T-helper 2 cell treated with Interferon-gamma antibody and Interleukin-4, amounts not matched to agents 5 μg/mL and 100 μg/mL, for 36 hours (primary cell): Measurements from ENCODE around the gene MGMT.

ENCODE experiments used
- DNase-seq: peaks from one replicate; pipeline ENCODE4 v3.0.0; 2021; ENCODE audit warnings: low spot score
- H3K27ac Mint-ChIP-seq: one replicate; pipeline ENCODE4 v1.8.0; 2021; ENCODE audit warnings: mild to moderate bottlenecking, mixed read lengths
- H3K27me3 Mint-ChIP-seq: one replicate; pipeline ENCODE4 v1.8.0; 2021; ENCODE audit warnings: low read depth, mixed read lengths
- H3K36me3 Mint-ChIP-seq: one replicate; pipeline ENCODE4 v1.8.0; 2021; ENCODE audit warnings: low read depth, mixed read lengths
- H3K4me1 Mint-ChIP-seq: one replicate; pipeline ENCODE4 v1.8.0; 2021; ENCODE audit warnings: low read depth, mixed read lengths
- H3K4me3 Mint-ChIP-seq: one replicate; pipeline ENCODE4 v1.8.0; 2022; ENCODE audit warnings: mild to moderate bottlenecking, moderate library complexity, mixed read lengths
- H3K9me3 Mint-ChIP-seq: one replicate; pipeline ENCODE4 v1.8.0; 2021; ENCODE audit warnings: mixed read lengths

The MGMT gene

GRCh38 chr10:129656642-129657041, 189.6 kb downstream of the MGMT start:
- no peak overlapping the region for H3K27ac Mint-ChIP-seq
- H3K36me3 Mint-ChIP-seq = no peaks in the 10 kb centered on the region
- no peaks in the 10 kb centered on the region for H3K9me3 Mint-ChIP-seq
- no peak overlapping the region for H3K4me3 Mint-ChIP-seq
- no peak for DNase-seq
- H3K4me1 Mint-ChIP-seq = no peaks in the 10 kb centered on the region
- H3K27me3 Mint-ChIP-seq = no peaks in the 10 kb centered on the region

- no peak for DNase-seq
- Mint-ChIP-seq H3K27me3 (no peaks in the 10 kb centered on the region), H3K4me3 (no peak overlapping the region), H3K4me1 (no peaks in the 10 kb centered on the region), H3K27ac (no peak overlapping the region), H3K36me3 (no peaks in the 10 kb centered on the region), H3K9me3 (no peaks in the 10 kb centered on the region)
Observed at GRCh38 chr10:129657297-129658017, 190.4 kb downstream of the MGMT start.

- Mint-ChIP-seq H3K36me3 (no peaks in the 10 kb centered on the region), H3K4me3 (no peak overlapping the region), H3K27ac (no peak overlapping the region), H3K9me3 (no peaks in the 10 kb centered on the region), H3K27me3 (no peaks in the 10 kb centered on the region), H3K4me1 (no peaks in the 10 kb centered on the region)
- no peak for DNase-seq
Observed at GRCh38 chr10:129658376-129659072, 191.5 kb downstream of the MGMT start.

- no peak for DNase-seq
- no peak overlapping the region for H3K27ac Mint-ChIP-seq
- no peaks in the 10 kb centered on the region for H3K4me1 Mint-ChIP-seq
- no peaks in the 10 kb centered on the region for H3K9me3 Mint-ChIP-seq
- no peaks in the 10 kb centered on the region for H3K36me3 Mint-ChIP-seq
- no peak overlapping the region for H3K4me3 Mint-ChIP-seq
- H3K27me3 Mint-ChIP-seq = no peaks in the 10 kb centered on the region
Observed at GRCh38 chr10:129659508-129660268, 192.6 kb downstream of the MGMT start.

- Mint-ChIP-seq H3K4me3 (no peak overlapping the region), H3K27ac (no peak overlapping the region), H3K36me3 (no peaks in the 10 kb centered on the region), H3K9me3 (no peaks in the 10 kb centered on the region), H3K4me1 (no peaks in the 10 kb centered on the region), H3K27me3 (no peaks in the 10 kb centered on the region)
- no peak for DNase-seq
Observed at GRCh38 chr10:129660569-129660968, 193.5 kb downstream of the MGMT start.

- Mint-ChIP-seq H3K36me3 (no peaks in the 10 kb centered on the region), H3K27me3 (no peaks in the 10 kb centered on the region), H3K9me3 (no peaks in the 10 kb centered on the region), H3K4me3 (no peak overlapping the region), H3K27ac (no peak overlapping the region), H3K4me1 (no peaks in the 10 kb centered on the region)
- no peak for DNase-seq
Observed at GRCh38 chr10:129662426-129662825, 195.4 kb downstream of the MGMT start.

- Mint-ChIP-seq H3K36me3 (no peaks in the 10 kb centered on the region), H3K9me3 (no peaks in the 10 kb centered on the region), H3K4me3 (no peak overlapping the region), H3K27ac (no peak overlapping the region), H3K27me3 (no peaks in the 10 kb centered on the region), H3K4me1 (no peaks in the 10 kb centered on the region)
- no peak for DNase-seq
Observed at GRCh38 chr10:129670124-129670523, 203.1 kb downstream of the MGMT start.

- H3K27ac Mint-ChIP-seq = no peak overlapping the region
- no peaks in the 10 kb centered on the region for H3K4me1 Mint-ChIP-seq
- no peaks in the 10 kb centered on the region for H3K36me3 Mint-ChIP-seq
- no peaks in the 10 kb centered on the region for H3K27me3 Mint-ChIP-seq
- DNase-seq = no peak
- no peak overlapping the region for H3K4me3 Mint-ChIP-seq
- no peaks in the 10 kb centered on the region for H3K9me3 Mint-ChIP-seq
Observed at GRCh38 chr10:129673292-129673691, 206.3 kb downstream of the MGMT start.

- no peaks in the 10 kb centered on the region for H3K9me3 Mint-ChIP-seq
- no peak overlapping the region for H3K27ac Mint-ChIP-seq
- no peak for DNase-seq
- no peak overlapping the region for H3K4me3 Mint-ChIP-seq
- H3K27me3 Mint-ChIP-seq = no peaks in the 10 kb centered on the region
- no peaks in the 10 kb centered on the region for H3K4me1 Mint-ChIP-seq
- H3K36me3 Mint-ChIP-seq = no peaks in the 10 kb centered on the region
Observed at GRCh38 chr10:129675027-129675769, 208.2 kb downstream of the MGMT start.

GRCh38 chr10:129676014-129676413, 209.0 kb downstream of the MGMT start:
- H3K9me3 Mint-ChIP-seq = no peaks in the 10 kb centered on the region
- no peak overlapping the region for H3K4me3 Mint-ChIP-seq
- H3K27me3 Mint-ChIP-seq = no peaks in the 10 kb centered on the region
- H3K4me1 Mint-ChIP-seq = no peaks in the 10 kb centered on the region
- no peaks in the 10 kb centered on the region for H3K36me3 Mint-ChIP-seq
- DNase-seq = no peak
- no peak overlapping the region for H3K27ac Mint-ChIP-seq

GRCh38 chr10:129677377-129677927, 210.4 kb downstream of the MGMT start:
- Mint-ChIP-seq H3K27me3 (no peaks in the 10 kb centered on the region), H3K9me3 (no peaks in the 10 kb centered on the region), H3K27ac (no peak overlapping the region), H3K4me1 (no peaks in the 10 kb centered on the region), H3K36me3 (no peaks in the 10 kb centered on the region), H3K4me3 (no peak overlapping the region)
- DNase-seq = no peak

- no peaks in the 10 kb centered on the region for H3K27me3 Mint-ChIP-seq
- H3K36me3 Mint-ChIP-seq = no peaks in the 10 kb centered on the region
- no peaks in the 10 kb centered on the region for H3K4me1 Mint-ChIP-seq
- DNase-seq = no peak
- H3K4me3 Mint-ChIP-seq = no peak overlapping the region
- no peak overlapping the region for H3K27ac Mint-ChIP-seq
- no peaks in the 10 kb centered on the region for H3K9me3 Mint-ChIP-seq
Observed at GRCh38 chr10:129678186-129678585, 211.1 kb downstream of the MGMT start.

GRCh38 chr10:129679207-129679606, 212.2 kb downstream of the MGMT start:
- no peaks in the 10 kb centered on the region for H3K36me3 Mint-ChIP-seq
- no peaks in the 10 kb centered on the region for H3K9me3 Mint-ChIP-seq
- no peak for DNase-seq

More at GRCh38 chr10:129679207-129679606, 212.2 kb downstream of the MGMT start:
- H3K27ac Mint-ChIP-seq = no peak overlapping the region
- no peaks in the 10 kb centered on the region for H3K27me3 Mint-ChIP-seq
- no peaks in the 10 kb centered on the region for H3K4me1 Mint-ChIP-seq
- H3K4me3 Mint-ChIP-seq = no peak overlapping the region
